GM19467 (cell line): Measurements from ENCODE around the gene COP1.
"Not testable (repeated sequence)": the region's sequence is repeated elsewhere in the genome, so short reads cannot be mapped to it uniquely, and the experiment has no call there.

Source experiments
- ATAC-seq: cut with Tn5 transposase; IDR thresholded peaks from one replicate; pipeline ENCODE4 v1.9.1; 2021; ENCODE audit warnings: mild to moderate bottlenecking, moderate library complexity; ENCODE audit not compliant: unreplicated experiment

The COP1 gene

DNA sequence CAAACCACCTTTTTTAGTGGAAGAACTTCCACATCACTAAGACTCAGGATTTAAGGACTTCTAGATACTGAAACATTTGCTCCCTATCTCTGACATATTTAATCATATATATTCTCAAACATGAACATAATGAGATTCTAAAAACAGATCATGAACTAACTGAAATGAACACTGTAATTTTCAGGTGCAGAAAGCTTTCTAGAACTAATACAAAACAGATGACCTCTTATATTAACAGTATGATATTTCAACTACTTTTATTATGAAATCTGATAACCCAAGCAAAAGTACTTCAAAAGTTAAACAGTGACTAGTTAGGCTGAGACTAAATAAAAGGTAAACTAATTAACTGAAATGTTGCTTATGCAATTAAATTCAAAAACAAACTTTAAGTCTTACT, 157.5 kb downstream of the COP1 start:
- ATAC-seq, result no peak

DNA sequence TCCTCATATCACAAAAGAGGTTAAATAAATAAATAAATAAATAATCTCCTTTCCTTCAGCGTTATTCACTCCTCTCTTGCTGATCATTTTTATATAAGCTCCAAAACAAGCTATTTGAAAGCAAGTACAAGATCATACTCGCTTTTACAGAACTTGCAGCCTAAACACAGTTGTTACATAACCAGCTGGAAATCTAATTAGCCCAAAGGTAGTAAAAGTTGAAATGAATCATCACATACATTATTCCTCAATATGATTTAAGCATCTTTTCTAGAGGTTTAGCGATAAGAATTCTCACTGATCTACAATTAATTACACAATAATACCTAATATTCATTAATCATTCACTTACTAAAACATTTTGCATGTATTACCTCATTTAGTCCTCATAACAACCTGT, 160.2 kb downstream of the COP1 start:
- ATAC-seq, result no peak

DNA sequence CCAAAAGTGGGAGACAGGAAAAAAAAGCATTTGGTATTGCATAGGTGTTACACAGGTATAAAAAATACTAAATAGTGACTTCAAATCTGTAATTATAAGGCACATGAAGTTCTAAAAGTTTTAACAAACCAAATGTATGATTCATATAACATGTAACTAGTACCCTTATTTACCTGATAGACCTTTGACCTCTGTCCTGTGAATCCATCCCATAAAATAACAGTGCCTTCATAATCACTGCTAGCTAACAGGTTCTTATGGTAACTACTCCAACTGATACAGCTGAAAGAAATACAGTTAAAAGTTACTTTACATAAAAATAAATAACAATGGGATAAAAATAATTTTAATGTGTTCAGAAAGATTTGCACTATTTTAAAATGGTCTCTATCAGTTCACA, 163.5 kb downstream of the COP1 start:
- no peak for ATAC-seq

DNA sequence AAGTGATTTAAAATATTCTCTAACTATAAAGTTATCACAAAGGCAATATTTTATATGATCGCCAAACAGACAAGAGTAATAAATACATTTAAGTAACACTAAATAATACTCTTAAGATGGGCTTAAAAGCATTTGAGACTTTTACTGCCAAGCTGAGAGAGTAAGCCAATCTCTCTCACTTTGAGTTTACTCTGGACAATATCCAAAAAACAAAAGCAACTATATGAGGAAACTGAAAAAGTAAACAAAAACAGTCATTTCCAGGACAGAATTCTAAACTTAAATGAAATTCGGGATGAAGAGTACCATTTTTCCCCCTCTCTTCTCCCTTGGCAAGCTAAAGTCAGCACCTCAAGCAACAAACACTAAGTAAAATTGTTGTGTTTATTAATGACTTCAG, 173.2 kb downstream of the COP1 start:
- ATAC-seq, result no peak

DNA sequence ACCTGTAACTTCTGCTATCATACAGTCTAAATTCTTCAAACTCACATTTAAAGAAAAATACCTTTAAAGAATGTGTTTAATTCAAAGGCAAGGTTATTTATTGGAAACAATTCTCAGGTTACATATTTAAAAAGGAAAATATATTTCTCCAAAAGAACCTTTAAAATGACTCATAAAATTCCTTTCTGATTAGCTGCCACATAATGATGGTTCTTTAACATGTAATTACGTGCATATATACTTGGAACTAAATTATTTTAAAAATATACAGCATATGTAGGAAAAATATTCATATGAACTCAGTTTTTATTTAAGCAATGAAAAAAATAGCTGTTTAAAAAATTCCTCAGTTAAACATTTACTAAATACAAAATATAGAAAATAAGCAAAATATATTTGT, 173.6 kb downstream of the COP1 start:
- no peak for ATAC-seq

DNA sequence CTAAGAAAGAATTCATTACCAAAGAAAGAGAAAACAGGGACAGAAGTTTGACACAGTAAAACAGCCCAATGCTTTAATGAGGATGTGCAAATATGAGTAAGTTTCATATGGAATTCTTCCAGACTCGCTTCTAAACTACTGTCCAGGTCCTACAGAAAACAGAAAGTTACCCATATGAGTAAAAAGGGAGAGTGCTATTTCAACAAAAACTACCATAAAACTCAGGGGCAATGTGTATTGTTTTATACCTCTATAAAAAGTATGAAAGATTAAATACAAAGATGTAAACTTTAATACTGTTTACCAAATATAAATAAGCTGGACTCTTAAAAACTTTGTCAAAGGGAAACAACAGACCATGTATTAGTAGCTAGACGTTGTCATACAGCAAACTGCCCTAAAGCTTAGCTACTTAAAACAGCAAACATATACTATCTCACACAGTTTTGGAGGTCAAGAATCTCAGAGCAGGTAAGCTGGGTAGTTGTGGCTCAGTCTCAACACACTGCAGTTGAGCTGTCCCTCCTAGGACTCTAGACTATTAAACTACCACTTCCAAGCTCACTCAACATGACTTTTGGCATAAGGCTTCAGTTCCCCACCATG, 174.9 kb downstream of the COP1 start:
- no peak for ATAC-seq

DNA sequence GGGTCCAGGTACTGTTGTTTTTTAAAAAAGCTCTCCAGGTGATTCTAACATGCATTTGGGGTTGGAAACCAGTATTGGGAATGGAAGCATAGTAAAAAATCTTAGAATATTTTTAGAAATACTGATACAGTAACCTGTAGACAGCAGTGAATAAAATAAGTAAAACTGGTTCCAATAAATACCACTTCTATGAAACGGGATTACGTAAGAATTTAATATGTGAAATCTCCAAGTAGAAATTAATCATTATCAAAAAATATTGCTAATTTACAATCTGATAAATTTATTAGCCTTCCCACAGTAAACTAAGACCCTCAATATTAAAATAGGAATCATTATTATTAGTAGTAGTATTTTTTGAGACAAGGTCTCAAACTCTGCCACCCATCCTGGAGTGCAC, 177.5 kb downstream of the COP1 start:
- no peak for ATAC-seq

DNA sequence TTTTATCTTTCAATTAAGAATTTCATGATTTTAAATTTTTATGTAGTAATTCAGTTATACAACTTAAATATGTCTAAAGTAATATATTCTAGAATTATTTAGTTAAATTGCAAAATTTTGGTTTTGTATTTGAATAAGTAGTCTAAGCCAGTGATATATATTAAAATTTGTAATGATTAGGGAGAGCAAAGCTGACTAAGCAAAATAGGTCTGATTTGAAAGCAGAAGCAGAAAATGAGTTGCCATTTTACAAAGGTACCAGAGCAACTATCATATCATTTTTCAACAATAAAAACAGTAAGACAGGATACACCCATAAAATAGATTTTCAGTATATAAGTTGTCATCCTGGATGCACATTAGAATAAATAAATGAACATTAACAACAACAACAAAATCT, 177.9 kb downstream of the COP1 start:
- ATAC-seq, result no peak

DNA sequence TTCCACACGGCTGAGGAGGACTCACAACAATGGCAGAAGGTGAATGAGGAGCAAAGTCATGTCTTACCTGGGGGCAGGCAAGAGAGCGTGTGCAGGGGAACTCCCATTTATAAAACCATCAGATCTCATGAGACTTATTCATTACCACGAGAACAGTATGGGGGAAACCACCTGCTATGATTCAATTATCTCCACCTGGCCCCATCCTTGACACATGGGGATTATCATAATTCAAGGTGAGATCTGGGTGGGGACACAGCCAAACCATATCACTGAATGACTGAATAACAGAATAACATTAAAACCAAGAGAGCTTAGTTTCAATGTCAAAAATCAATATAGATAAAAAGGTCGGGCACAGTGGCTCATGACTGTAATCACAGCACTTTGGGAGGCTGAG, 179.2 kb downstream of the COP1 start:
- not testable (repeated sequence) for ATAC-seq

DNA sequence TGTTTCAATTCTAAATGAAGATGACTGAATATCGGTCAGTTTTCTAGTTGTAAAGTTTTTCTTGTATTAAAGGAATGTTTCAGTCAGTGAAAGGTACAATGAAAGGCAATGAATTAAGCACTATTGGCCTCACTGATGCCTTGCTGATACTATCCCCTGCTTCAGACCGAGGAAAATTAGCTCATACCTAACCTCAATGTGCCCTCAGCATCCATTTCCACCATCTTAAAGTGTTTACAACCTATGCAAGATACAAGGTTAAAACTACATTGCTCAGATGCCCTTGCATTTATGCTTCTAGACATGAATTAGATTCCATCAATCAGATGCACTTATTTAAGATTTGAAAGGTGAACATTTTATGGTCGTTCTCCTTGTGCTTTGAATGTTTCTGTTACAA, 184.5 kb downstream of the COP1 start:
- ATAC-seq, result no peak

DNA sequence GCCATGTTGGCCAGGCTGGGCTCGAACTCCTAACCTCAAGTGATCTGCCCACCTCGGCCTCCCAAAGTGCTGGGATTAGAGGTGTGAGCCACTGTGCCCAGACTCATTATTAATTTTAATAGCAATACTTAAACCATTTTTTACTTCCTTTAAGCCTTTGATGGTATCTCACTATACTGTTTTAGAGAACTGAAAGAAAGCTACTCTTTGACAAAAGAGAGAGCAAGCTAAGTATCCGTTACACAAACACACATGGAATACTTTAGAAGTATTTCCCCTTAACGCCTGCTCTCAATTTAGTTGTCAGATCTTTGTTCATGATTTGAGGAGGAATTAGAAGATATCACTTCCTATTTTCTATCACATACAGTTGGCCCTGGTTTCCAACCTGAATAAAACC, 189.4 kb downstream of the COP1 start:
- ATAC-seq, result no peak

DNA sequence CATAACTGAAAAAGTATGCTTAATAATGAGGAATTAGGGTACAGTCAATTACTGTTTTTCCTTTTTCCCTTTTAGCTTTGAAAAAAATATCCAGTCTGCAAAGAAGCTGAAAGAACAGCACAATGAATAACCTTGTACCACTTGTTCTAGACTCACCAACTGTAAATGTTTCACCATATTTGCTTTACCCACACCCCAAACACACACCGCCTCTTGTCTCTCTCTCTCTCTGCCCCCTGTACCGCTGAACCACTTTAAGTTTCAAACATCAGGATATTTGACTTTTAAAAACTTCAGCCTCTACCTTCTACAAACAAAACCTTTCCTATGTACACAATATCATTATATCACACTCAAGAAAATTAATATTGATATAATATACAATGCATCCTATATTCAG, 197.1 kb downstream of the COP1 start:
- no peak for ATAC-seq

DNA sequence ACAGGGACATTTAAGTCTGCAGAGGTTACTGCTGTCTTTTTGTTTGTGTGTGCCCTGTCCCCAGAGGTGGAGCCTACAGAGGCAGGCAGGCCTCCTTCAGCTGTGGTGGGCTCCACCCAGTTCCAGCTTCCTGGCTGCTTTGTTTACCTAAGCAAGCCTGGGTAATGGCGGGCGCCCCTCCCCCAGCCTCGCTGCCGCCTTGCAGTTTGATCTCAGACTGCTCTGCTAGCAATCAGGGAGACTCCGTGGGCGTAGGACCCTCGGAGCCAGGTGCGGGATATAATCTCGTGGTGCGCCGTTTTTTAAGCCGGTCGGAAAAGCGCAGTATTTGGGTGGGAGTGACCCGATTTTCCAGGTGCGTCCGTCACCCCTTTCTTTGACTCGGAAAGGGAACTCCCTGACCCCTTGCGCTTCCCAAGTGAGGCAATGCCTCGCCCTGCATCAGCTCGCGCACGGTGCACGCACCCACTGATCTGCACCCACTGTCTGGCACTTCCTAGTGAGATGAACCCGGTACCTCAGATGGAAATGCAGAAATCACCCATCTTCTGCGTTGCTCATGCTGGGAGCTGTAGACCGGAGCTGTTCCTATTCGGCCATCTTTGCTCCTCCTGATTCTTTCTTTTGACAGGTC, 199.2 kb downstream of the COP1 start:
- not testable (repeated sequence) for ATAC-seq

DNA sequence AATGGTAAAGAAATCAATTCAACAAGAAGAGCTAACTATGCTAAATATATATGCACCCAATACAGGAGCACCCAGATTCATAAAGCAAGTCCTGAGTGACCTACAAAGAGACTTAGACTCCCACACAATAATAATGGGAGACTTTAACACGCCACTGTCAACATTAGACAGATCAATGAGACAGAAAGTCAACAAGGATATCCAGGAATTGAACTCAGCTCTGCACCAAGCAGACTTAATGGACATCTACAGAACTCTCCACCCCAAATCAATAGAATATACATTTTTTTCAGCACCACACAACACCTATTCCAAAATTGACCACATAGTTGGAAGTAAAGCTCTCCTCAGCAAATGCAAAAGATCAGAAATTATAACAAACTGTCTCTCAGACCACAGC, 212.4 kb downstream of the COP1 start:
- not testable (repeated sequence) for ATAC-seq

DNA sequence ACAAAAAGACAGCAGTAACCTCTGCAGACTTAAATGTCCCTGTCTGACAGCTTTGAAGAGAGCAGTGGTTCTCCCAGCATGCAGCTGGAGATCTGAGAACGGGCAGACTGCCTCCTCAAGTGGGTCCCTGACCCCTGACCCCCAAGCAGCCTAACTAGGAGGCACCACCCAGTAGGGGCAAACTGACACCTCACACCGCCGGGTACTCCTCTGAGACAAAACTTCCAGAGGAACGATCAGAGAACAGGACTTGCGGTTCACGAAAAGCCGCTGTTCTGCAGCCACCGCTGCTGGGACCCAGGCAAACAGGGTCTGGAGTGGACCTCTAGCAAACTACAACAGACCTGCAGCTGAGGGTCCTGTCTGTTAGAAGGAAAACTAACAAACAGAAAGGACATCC, 214.3 kb downstream of the COP1 start:
- not testable (repeated sequence) for ATAC-seq

DNA sequence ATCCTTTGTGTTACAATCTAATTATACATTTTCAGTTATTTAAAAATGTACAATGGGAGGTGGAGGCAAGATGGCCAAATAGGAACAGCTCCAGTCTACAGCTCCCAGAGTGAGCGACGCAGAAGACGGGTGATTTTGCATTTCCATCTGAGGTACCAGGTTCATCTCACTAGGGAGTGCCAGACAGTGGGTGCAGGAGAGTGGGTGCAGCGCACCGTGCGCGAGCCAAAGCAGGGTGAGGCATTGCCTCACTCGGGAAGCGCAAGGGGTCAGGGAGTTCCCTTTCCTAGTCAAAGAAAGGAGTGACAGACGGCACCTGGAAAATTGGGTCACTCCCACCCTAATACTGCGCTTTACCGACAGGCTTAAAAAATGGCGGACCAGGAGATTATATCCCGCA, 214.9 kb downstream of the COP1 start:
- ATAC-seq, result not testable (repeated sequence)

DNA sequence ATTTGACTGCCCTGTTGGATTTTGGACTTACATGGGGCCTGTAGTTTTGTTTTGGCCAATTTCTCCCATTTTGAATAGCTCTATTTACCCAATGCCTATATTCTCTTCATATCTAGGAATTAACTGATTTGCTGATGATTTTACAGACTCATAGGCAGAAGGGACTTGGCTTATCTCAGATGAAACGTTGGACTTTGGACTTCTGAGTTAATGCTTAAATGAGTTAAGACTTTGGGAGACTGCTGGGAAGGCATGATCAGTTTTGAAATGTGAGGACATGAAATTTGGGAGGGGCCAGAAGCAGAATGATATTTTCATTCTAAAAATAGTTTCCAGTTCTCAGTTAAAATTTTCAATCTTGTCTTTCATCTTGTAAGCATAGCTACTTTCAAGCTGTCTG, 222.3 kb downstream of the COP1 start:
- ATAC-seq, result no peak

DNA sequence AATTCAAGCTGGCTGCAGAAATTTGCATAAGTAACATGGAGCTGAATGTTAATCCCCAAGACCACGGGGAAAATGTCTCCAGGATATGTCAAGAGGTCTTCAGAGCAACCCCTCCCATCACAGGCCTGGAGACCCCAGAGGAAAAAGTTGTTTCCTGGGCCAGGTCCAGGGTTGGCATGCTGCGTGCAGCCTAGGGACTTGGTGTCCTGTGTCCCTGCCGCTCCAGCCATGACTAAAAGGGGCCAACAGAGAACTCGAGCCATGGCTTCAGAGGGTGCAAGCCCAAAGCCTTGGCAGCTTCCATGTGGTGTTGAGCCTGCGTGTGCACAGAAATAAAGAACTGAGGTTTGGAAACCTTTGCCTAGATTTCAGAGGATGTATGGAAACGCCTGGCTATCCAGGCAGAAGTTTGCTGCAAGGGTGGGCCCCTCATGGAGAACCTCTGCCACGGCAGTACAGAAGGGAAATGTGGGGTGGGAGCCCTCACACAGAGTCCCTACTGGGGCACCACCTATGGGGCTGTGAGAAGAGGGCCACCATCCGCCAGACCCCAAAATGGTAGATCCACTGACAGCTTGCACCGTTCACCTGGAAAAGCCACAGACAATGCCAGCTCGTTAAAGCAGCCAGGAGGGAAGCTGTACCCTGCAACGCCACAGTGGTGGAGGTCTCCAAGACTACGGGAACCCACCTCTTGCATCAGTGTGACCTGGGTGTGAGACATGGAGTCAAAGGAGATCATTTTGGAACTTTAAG, 222.9 kb downstream of the COP1 start:
- ATAC-seq, result no peak

DNA sequence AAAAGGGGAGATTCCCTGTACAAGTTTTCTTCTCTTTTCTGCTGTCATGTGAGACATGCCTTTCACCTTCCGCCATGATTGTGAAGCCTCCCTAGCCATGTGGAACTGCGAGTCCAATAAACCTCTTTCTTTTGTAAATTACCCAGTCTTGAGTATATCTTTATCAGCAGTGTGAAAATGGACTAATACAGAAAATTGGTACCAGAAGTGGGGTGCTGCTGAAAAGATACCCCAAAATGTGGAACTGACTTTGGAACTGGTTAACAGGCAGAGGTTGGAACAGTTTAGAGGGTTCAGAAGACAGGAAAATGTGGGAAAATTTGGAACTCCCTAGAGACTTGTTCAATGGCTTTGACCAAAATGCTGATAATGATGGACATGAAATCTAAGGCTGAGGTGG, 223.7 kb downstream of the COP1 start:
- ATAC-seq, result not testable (repeated sequence)

DNA sequence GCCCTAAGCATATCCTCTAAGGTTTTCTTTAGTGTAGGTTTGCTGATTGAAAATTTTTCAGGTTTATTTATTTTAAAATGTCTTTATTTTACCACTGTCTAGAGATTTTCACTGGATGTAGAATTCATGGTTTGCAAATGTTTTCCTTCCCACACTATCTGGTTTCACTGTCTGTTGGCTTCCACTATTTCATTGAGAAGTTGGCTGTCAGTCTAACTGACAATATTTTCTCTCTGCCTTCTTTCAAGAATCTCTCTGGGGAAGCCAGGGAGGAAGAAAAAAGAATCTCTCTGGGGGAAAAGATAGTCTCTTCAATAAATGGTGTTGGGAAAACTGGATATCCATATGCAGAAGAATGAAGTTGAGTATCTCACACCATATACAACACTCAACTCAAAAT, 226.0 kb downstream of the COP1 start:
- no peak for ATAC-seq

DNA sequence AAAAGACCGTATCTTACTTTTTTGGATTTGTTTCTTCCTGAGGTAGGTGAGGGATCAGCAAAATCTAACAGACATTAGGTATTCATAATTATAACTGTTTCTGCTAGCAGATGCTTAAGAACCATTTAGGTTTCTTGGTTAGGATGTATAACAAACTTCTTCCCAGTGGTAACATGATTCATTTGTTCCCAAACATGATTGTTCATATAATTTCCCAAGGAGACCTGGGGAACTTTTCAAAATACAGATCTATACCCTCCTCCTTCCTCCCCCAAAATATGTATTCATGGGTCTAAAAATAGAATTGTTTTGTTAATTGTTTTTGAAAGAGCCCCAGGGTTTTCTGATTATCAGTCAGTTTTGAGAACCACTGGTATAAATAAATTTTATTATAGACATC, 228.2 kb downstream of the COP1 start:
- ATAC-seq, result no peak

DNA sequence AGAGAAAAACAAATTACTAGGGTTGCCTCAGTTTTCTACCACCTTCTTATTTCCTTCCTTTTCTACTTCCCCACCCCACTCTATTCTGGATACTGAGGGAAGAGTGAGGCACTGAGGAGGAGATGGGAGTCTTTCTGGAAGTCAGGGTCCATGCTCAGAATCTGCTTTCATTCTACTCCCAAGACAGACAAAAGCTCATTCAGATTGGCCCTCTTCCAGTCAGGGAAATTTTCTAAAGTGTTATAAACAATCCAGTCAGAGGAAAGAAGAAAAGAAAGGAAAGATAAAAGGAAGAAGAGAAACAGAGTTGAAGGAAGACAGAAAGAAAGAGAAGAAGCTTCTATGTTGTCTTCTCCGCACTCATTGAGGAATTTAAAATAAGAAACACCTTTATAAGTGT, 228.6 kb downstream of the COP1 start:
- ATAC-seq, result no peak
